DND-41 (cell line): ENCODE measurements around the gene SLC25A26.

Experiments
- ATAC-seq: fragments of 200-7000 bp; cut with Tn5 transposase; 3 replicates; pipeline ENCODE4 v1.9.1; 2021; ENCODE audit warnings: low read depth; ENCODE audit not compliant: insufficient read depth
- DNase-seq: peaks from one replicate; pipeline ENCODE4 v3.0.0-alpha.2; 2020
- H2AFZ ChIP-seq: 2 replicates; pipeline ENCODE4 v1.6.0; 2012; ENCODE audit warnings: low read depth, low read length
- H3K27ac ChIP-seq: 2 replicates; pipeline ENCODE4 v1.5.1; 2012; ENCODE audit warnings: low read length, inconsistent platforms
- H3K27me3 ChIP-seq: fragments of 200-600 bp; sonication (generic); 2 replicates; pipeline ENCODE4 v1.6.0; 2012; ENCODE audit warnings: low read length, mild to moderate bottlenecking, inconsistent platforms; ENCODE audit not compliant: insufficient read depth, poor library complexity
- H3K36me3 ChIP-seq: 2 replicates; pipeline ENCODE4 v1.5.1; 2012; ENCODE audit warnings: low read length, inconsistent platforms; ENCODE audit not compliant: insufficient read depth
- H3K4me1 ChIP-seq: 2 replicates; pipeline ENCODE4 v1.5.1; 2012; ENCODE audit warnings: mild to moderate bottlenecking, low read length; ENCODE audit not compliant: insufficient read depth
- H3K4me2 ChIP-seq: 2 replicates; pipeline ENCODE4 v1.6.0; 2012; ENCODE audit warnings: mild to moderate bottlenecking, moderate library complexity, low read length, inconsistent platforms; ENCODE audit not compliant: insufficient read depth
- H3K4me3 ChIP-seq, 2 experiments: fragments of 200-600 bp in 1 of 2; shearing (Covaris generic) in 1 of 2; 2 replicates each; pipeline ENCODE4 v1.5.1; 2012 to 2016; ENCODE audit warnings: inconsistent platforms in 2 of 2, low read length in 2 of 2, mild to moderate bottlenecking in 2 of 2, low read depth in 1 of 2, moderate library complexity in 1 of 2
- H3K79me2 ChIP-seq: 2 replicates; pipeline ENCODE4 v1.6.0; 2012; ENCODE audit warnings: low read length, inconsistent platforms; ENCODE audit not compliant: insufficient read depth
- H3K9ac ChIP-seq: 2 replicates; pipeline ENCODE4 v1.6.0; 2012; ENCODE audit warnings: low read depth, mild to moderate bottlenecking, inconsistent platforms, low read length, moderate library complexity
- H3K9me3 ChIP-seq: 2 replicates; pipeline ENCODE4 v1.5.1; 2012; ENCODE audit warnings: low read length, moderate library complexity, mild to moderate bottlenecking, inconsistent platforms; ENCODE audit not compliant: insufficient read depth, severe bottlenecking
- H4K20me1 ChIP-seq: 2 replicates; pipeline ENCODE4 v1.6.0; 2012; ENCODE audit warnings: low read length; ENCODE audit not compliant: insufficient read depth
- EZH2 ChIP-seq: IDR thresholded peaks from 3 replicates; pipeline ENCODE4 v1.6.1; 2012; ENCODE audit warnings: borderline replicate concordance, low read depth, mild to moderate bottlenecking, moderate library complexity, low read length, inconsistent platforms; ENCODE audit not compliant: severe bottlenecking
- TF ChIP-seq, protein P1 (sequence below): IDR thresholded peaks from 2 replicates; pipeline ENCODE4 v1.5.1; 2012; ENCODE audit warnings: borderline replicate concordance, low read length, moderate library complexity, mild to moderate bottlenecking; ENCODE audit not compliant: poor library complexity, severe bottlenecking; ENCODE audit errors: extremely low read depth

The SLC25A26 gene

GRCh38 chr3:66415867-66416428 lies 195.1 kb downstream of the SLC25A26 start:
- no peaks in the 10 kb centered on the region for H3K79me2 ChIP-seq
- H3K27me3 ChIP-seq: no peaks in the 10 kb centered on the region
- H3K4me3 ChIP-seq: no peak overlapping the region
- H4K20me1 ChIP-seq: no peaks in the 10 kb centered on the region; the same call in 1 of the 2 replicates
- ATAC-seq: no peak
- no peaks in the 10 kb centered on the region for H3K9me3 ChIP-seq
- TF ChIP-seq, protein P1, sequence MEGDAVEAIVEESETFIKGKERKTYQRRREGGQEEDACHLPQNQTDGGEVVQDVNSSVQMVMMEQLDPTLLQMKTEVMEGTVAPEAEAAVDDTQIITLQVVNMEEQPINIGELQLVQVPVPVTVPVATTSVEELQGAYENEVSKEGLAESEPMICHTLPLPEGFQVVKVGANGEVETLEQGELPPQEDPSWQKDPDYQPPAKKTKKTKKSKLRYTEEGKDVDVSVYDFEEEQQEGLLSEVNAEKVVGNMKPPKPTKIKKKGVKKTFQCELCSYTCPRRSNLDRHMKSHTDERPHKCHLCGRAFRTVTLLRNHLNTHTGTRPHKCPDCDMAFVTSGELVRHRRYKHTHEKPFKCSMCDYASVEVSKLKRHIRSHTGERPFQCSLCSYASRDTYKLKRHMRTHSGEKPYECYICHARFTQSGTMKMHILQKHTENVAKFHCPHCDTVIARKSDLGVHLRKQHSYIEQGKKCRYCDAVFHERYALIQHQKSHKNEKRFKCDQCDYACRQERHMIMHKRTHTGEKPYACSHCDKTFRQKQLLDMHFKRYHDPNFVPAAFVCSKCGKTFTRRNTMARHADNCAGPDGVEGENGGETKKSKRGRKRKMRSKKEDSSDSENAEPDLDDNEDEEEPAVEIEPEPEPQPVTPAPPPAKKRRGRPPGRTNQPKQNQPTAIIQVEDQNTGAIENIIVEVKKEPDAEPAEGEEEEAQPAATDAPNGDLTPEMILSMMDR: no peak
- no peak for TF ChIP-seq EZH2
- no peak overlapping the region for H3K4me2 ChIP-seq
- no peaks in the 10 kb centered on the region for H3K4me1 ChIP-seq
- no peak overlapping the region for H3K9ac ChIP-seq
- H3K36me3 ChIP-seq: peaks cover 21% of the 10 kb centered on the region
- DNase-seq: no peak
- no peak overlapping the region for H3K27ac ChIP-seq
- no peak overlapping the region for H2AFZ ChIP-seq

DNA sequence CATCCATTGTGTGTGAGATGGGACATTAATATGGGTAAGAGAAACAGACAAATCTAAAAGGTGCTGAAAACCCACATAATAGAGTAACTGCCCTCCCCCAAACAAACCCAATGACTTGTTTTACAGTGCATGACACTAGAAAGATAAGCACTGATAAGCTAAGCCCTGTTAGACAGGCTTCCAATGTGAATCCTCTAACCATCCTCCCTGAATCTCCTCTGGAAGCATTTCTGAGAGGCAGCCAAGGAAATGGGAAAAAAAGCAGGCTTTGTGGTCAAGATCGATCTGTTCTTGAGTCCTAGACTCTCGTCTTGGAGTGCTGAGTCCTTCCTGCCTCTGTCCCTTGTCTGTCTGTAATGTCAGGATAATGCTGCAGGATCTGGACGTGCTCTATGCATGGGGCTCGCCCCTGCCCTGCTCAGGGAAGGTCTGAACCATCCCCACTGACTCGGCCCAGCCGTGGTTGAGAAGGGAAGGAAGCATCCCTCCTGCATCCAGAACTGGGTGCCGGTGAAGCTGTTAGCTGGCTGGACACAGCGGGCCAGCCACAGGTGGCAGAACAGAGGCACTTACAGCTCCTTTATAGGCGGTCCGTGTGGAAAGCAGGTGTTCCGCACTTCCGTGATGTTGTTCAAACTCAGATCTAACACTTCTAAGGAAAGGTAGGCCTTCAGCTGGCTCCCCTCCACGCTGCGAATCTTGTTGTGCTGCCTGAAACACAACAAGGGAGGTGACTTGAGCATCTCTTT lies 195.9 kb downstream of the SLC25A26 start:
- H3K9me3 ChIP-seq: peaks cover 7% of the 10 kb centered on the region
- no peak for ATAC-seq
- H3K4me2 ChIP-seq: no peak overlapping the region
- H3K36me3 ChIP-seq: peaks cover 20% of the 10 kb centered on the region
- H3K79me2 ChIP-seq: no peaks in the 10 kb centered on the region
- no peak overlapping the region for H3K4me3 ChIP-seq
- no peak overlapping the region for H3K27ac ChIP-seq
- H3K27me3 ChIP-seq: no peaks in the 10 kb centered on the region
- DNase-seq: no peak
- no peak for TF ChIP-seq EZH2
- TF ChIP-seq, protein P1: no peak
- H4K20me1 ChIP-seq: no peaks in the 10 kb centered on the region; the same call in 1 of the 2 replicates
- no peak overlapping the region for H3K9ac ChIP-seq
- H2AFZ ChIP-seq: no peak overlapping the region
- no peaks in the 10 kb centered on the region for H3K4me1 ChIP-seq

DNA sequence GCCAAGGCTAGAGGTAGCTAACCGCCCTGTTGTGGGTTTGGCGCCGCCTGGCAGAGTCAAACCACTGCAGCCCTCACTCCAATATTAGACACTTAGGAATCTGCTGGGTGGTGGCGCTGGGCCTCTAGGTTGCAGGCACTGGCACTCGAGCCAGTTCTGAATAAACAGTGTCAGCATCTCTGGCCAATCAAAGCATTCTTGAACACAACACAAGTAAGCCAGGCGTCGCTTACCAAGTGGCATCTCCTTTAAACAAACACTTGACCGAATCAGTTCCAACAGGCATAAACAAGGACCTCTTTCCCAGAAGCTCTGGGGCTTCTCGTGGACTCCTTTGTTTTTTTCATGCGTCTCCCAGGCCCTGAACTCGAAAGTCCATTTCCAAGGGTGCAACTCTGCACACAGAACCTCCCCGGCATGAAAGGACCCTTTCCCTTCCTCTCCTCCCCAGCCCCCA lies 197.7 kb downstream of the SLC25A26 start:
- H3K27ac ChIP-seq: no peak overlapping the region
- H3K36me3 ChIP-seq: 0 out of 2 replicates have a peak, but pooled peaks cover 11% of the 10 kb centered on the region

More for the DNA sequence above, 197.7 kb downstream of the SLC25A26 start:
- H2AFZ ChIP-seq: no peak overlapping the region
- H3K4me2 ChIP-seq: no peak overlapping the region
- H3K4me3 ChIP-seq: no peak overlapping the region
- no peak overlapping the region for H3K9ac ChIP-seq
- no peaks in the 10 kb centered on the region for H3K27me3 ChIP-seq
- no peaks in the 10 kb centered on the region for H3K4me1 ChIP-seq
- peaks cover 12% of the 10 kb centered on the region for H3K9me3 ChIP-seq
- TF ChIP-seq EZH2: no peak
- TF ChIP-seq, protein P1: no peak
- no peaks in the 10 kb centered on the region for H3K79me2 ChIP-seq
- ATAC-seq: peak; percentile 45; the same call in 1 of the 3 replicates
- no peak for DNase-seq
- H4K20me1 ChIP-seq: no peaks in the 10 kb centered on the region; the same call in 1 of the 2 replicates
